HCT116 (cell line): ENCODE results near the gene CORO7. TPM values are rescaled to one million over a fixed set of nuclear protein-coding genes. Genes with fewer than 3 reads are reported as not detected.

Source experiments
- ATAC-seq: fragments of 200-7000 bp; cut with Tn5 transposase; 2 replicates; pipeline ENCODE4 v1.9.1; 2020; ENCODE audit warnings: mild to moderate bottlenecking, moderate library complexity
- BruUV-seq: library from RNA; stranded (reverse); fragments of 400-500 nt; replicated peaks from 2 replicates; lab custom pipeline; 2021; lab: Mats Ljungman, UMichigan
- CTCF ChIA-PET: fragments of 300-600 bp; sonication (Branson Sonifier 250); formaldehyde crosslinking; loops from one replicate; lab custom pipeline; 2021; ENCODE audit warnings: antibody characterized with exemption; lab: Charles Lee
- POLR2A ChIA-PET: fragments of 300-600, 350-600 bp; sonication (Branson Sonifier 250); formaldehyde crosslinking; loops from one replicate; lab custom pipeline; 2021; ENCODE audit warnings: antibody characterized with exemption; lab: Charles Lee
- RAD21 ChIA-PET, 2 experiments: fragments of 300-600 bp; sonication (Branson Sonifier 250); formaldehyde crosslinking; loops; one replicate each; lab custom pipeline; 2023; ENCODE audit warnings: low total read pairs in 2 of 2; ENCODE audit not compliant: uncharacterized antibody in 2 of 2, unreplicated experiment in 2 of 2, low non-redundant PET in 1 of 2; lab: Charles Lee
- DNase-seq: peaks from one replicate; pipeline ENCODE4 v3.0.0-alpha.2; 2010; ENCODE audit warnings: low read depth, low spot score
- H2AFZ ChIP-seq: fragments of 200-600 bp; shearing (Covaris generic), sonication (generic); 2 replicates; pipeline ENCODE4 v1.6.1; 2017; ENCODE audit warnings: low read depth, mixed run types, mixed read lengths, antibody characterized with exemption, low read length; ENCODE audit not compliant: poor library complexity, severe bottlenecking
- H3K27ac ChIP-seq: 2 replicates; pipeline ENCODE4 v1.5.1; 2012; ENCODE audit warnings: low read depth, low read length
- H3K27me3 ChIP-seq: fragments of 200-600 bp; sonication (generic); 2 replicates; pipeline ENCODE4 v1.6.1; 2016; ENCODE audit warnings: mixed run types, low read length, mixed read lengths; ENCODE audit not compliant: insufficient read depth
- H3K36me3 ChIP-seq, 2 experiments: fragments of 200-500 bp in 1 of 2; fragments of 200-600 bp in 1 of 2; sonication (Bioruptor generic) in 1 of 2; sonication (generic) in 1 of 2; 2 replicates each; pipeline versions ENCODE4 v1.5.1 to v1.6.1; 2014 to 2016; ENCODE audit warnings: low read length in 2 of 2, inconsistent platforms in 1 of 2, mixed read lengths in 1 of 2, mixed run types in 1 of 2; ENCODE audit not compliant: insufficient read depth in 2 of 2, control insufficient read depth in 1 of 2
- H3K4me1 ChIP-seq, 2 experiments: fragments of 200-600 bp in 1 of 2; sonication (generic) in 1 of 2; 2 replicates each; pipeline versions ENCODE4 v1.5.1 to v1.6.1; 2012 to 2017; ENCODE audit warnings: low read length in 2 of 2, inconsistent platforms in 1 of 2, mild to moderate bottlenecking in 1 of 2, mixed read lengths in 1 of 2, mixed run types in 1 of 2, moderate library complexity in 1 of 2; ENCODE audit not compliant: insufficient read depth in 2 of 2, control insufficient read depth in 1 of 2
- H3K4me2 ChIP-seq: fragments of 200-600 bp; sonication (generic); 2 replicates; pipeline ENCODE4 v1.6.1; 2017; ENCODE audit warnings: mixed run types, low read length, mixed read lengths
- H3K4me3 ChIP-seq, 2 experiments: fragments of 200-600 bp in 1 of 2; sonication (generic) in 1 of 2; replicated peaks in 1 of 2; 2 replicates each; pipeline ENCODE4 v1.5.1; 2011 to 2016; ENCODE audit warnings: low read length in 2 of 2, control low read depth in 1 of 2, low read depth in 1 of 2, mild to moderate bottlenecking in 1 of 2, mixed read lengths in 1 of 2, mixed run types in 1 of 2
- H3K79me2 ChIP-seq: fragments of 200-600 bp; sonication (generic); 2 replicates; pipeline ENCODE4 v1.6.1; 2017; ENCODE audit warnings: mild to moderate bottlenecking, mixed run types, low read length, moderate library complexity, mixed read lengths; ENCODE audit not compliant: insufficient read depth
- H3K9ac ChIP-seq: fragments of 200-600 bp; sonication (generic); 2 replicates; pipeline ENCODE4 v1.6.1; 2016; ENCODE audit warnings: low read length, mixed read lengths
- H3K9me2 ChIP-seq: fragments of 200-600 bp; sonication (generic), shearing (Covaris generic); 2 replicates; pipeline ENCODE4 v1.6.1; 2017; ENCODE audit warnings: mixed run types, mild to moderate bottlenecking, moderate library complexity; ENCODE audit not compliant: insufficient read depth
- H3K9me3 ChIP-seq, 2 experiments: fragments of 200-500 bp in 1 of 2; fragments of 200-600 bp in 1 of 2; sonication (Bioruptor generic) in 1 of 2; sonication (generic) in 1 of 2; 2 replicates each; pipeline ENCODE4 v1.6.1; 2014 to 2017; ENCODE audit warnings: low read length in 2 of 2, mixed read lengths in 2 of 2, inconsistent platforms in 1 of 2, low read depth in 1 of 2, mild to moderate bottlenecking in 1 of 2, mixed run types in 1 of 2, moderate library complexity in 1 of 2; ENCODE audit not compliant: control insufficient read depth in 1 of 2, insufficient read depth in 1 of 2
- H4K20me1 ChIP-seq: fragments of 200-600 bp; sonication (generic), shearing (Covaris generic); 2 replicates; pipeline ENCODE4 v1.6.1; 2017; ENCODE audit warnings: mixed run types, mild to moderate bottlenecking, moderate library complexity; ENCODE audit not compliant: insufficient read depth
- ATF3 ChIP-seq: IDR thresholded peaks from 2 replicates; pipeline ENCODE4 v1.6.1; 2012
- CBX3 ChIP-seq: IDR thresholded peaks from 2 replicates; pipeline ENCODE4 v1.6.1; 2012; ENCODE audit warnings: low read depth
- CEBPB ChIP-seq: IDR thresholded peaks from 2 replicates; pipeline ENCODE4 v1.6.1; 2012; ENCODE audit warnings: low read depth
- CTCF ChIP-seq, 3 experiments: fragments of 200-600 bp in 1 of 3; sonication (generic) in 1 of 3; IDR thresholded peaks in 2 of 3; conservative IDR thresholded peaks in 1 of 3; 2 replicates each; pipeline ENCODE4 v1.5.1; 2012 to 2017; ENCODE audit warnings: low read depth in 2 of 3, low read length in 2 of 3, antibody characterized with exemption in 1 of 3, borderline replicate concordance in 1 of 3, control low read depth in 1 of 3, mild to moderate bottlenecking in 1 of 3, mixed read lengths in 1 of 3, mixed run types in 1 of 3, moderate library complexity in 1 of 3; ENCODE audit not compliant: insufficient read depth in 1 of 3
- EGR1 ChIP-seq: IDR thresholded peaks from 2 replicates; pipeline ENCODE4 v1.6.1; 2012; ENCODE audit warnings: low read depth
- ELF1 ChIP-seq: IDR thresholded peaks from 2 replicates; pipeline ENCODE4 v1.6.1; 2012; ENCODE audit warnings: low read depth, borderline replicate concordance
- EZH2 ChIP-seq: fragments of 200-600 bp; sonication (generic); IDR thresholded peaks from 2 replicates; pipeline ENCODE4 v1.6.1; 2017; ENCODE audit warnings: antibody characterized with exemption, mixed run types
- EZH2phosphoT487 ChIP-seq: fragments of 200-600 bp; IDR thresholded peaks from 2 replicates; pipeline ENCODE4 v1.6.1; 2018; ENCODE audit warnings: antibody characterized with exemption, borderline replicate concordance
- FOSL1 ChIP-seq: IDR thresholded peaks from 2 replicates; pipeline ENCODE4 v1.6.1; 2012; ENCODE audit warnings: low read depth
- JUND ChIP-seq: IDR thresholded peaks from 2 replicates; pipeline ENCODE4 v1.6.1; 2012
- MAX ChIP-seq: IDR thresholded peaks from 2 replicates; pipeline ENCODE4 v1.6.1; 2012
- POLR2A ChIP-seq: IDR thresholded peaks from 2 replicates; pipeline ENCODE4 v1.7.0; 2011; ENCODE audit warnings: borderline replicate concordance; ENCODE audit not compliant: insufficient read depth, insufficient read length; ENCODE audit errors: extremely low read depth
- POLR2AphosphoS5 ChIP-seq: IDR thresholded peaks from 2 replicates; pipeline ENCODE4 v1.6.1; 2011; ENCODE audit warnings: mild to moderate bottlenecking, low read depth, low read length, moderate library complexity
- REST ChIP-seq: IDR thresholded peaks from 2 replicates; pipeline ENCODE4 v1.6.1; 2012; ENCODE audit warnings: low read depth
- SIN3A ChIP-seq: IDR thresholded peaks from 2 replicates; pipeline ENCODE4 v1.6.1; 2012; ENCODE audit warnings: low read depth
- SP1 ChIP-seq: IDR thresholded peaks from 2 replicates; pipeline ENCODE4 v1.6.1; 2012; ENCODE audit warnings: low read depth
- SRF ChIP-seq: IDR thresholded peaks from 2 replicates; pipeline ENCODE4 v1.6.1; 2012; ENCODE audit warnings: low read depth
- TCF7L2 ChIP-seq: IDR thresholded peaks from 2 replicates; pipeline ENCODE4 v1.7.0; 2011; ENCODE audit warnings: borderline replicate concordance, inconsistent platforms; ENCODE audit not compliant: insufficient read depth, insufficient read length; ENCODE audit errors: extremely low read depth
- YY1 ChIP-seq: IDR thresholded peaks from 2 replicates; pipeline ENCODE4 v1.6.1; 2011; ENCODE audit warnings: low read length, low read depth, moderate library complexity, mild to moderate bottlenecking; ENCODE audit not compliant: insufficient replicate concordance; ENCODE audit errors: extremely low read depth
- ZNF274 ChIP-seq: fragments of 200-500 bp; sonication (Bioruptor generic); IDR thresholded peaks from 2 replicates; pipeline ENCODE4 v1.6.1; 2014; ENCODE audit warnings: mild to moderate bottlenecking, low read depth, low read length, inconsistent platforms
- intact Hi-C: fragments of 100-400 bp; cut with micrococcal nuclease; formaldehyde crosslinking; loops from 2 replicates; pipeline ENCODE4 v1.10.0; 2022
- total RNA-seq: library from RNA; stranded (reverse); gene quantifications from one replicate; pipeline ENCODE4 v1.2.1, GENCODE V29; 2021; ENCODE audit not compliant: unreplicated experiment

The CORO7 gene
- total RNA-seq, 1 experiment from 2014 or later = 21.3 TPM

- intact Hi-C loops = no loop called here
- H3K9me2 ChIP-seq = no peaks in the 10 kb centered on the region
- H3K27me3 ChIP-seq = no peaks in the 10 kb centered on the region
- no peak overlapping the region; the same call in 1 of the 2 replicates for H3K27ac ChIP-seq
- H3K79me2 ChIP-seq = peaks cover 16% of the 10 kb centered on the region
- ChIA-PET POLR2A (no interaction called here), RAD21 (no interaction called here), CTCF (no interaction called here)
- H3K4me1 ChIP-seq = peaks cover 6 to 11% of the 10 kb centered on the region in 2 experiments; a peak in 3 of 4 replicates
- H2AFZ ChIP-seq = no peak overlapping the region
- no peak for TF ChIP-seq SIN3A
- no peak for TF ChIP-seq FOSL1
- no peak for TF ChIP-seq REST
- TF ChIP-seq POLR2AphosphoS5 = no peak
- no peak for TF ChIP-seq SRF
- no peak for TF ChIP-seq MAX
- no peak for TF ChIP-seq ATF3
- TF ChIP-seq YY1 = no peak
- TF ChIP-seq EZH2phosphoT487 = no peak
- no peak for TF ChIP-seq TCF7L2
- TF ChIP-seq CBX3 = no peak
- no peak for TF ChIP-seq SP1
- TF ChIP-seq EZH2 = no peak
- no peak for TF ChIP-seq ZNF274
- no peak for TF ChIP-seq CEBPB
- no peak for TF ChIP-seq ELF1
- TF ChIP-seq EGR1 = no peak
- no peak for TF ChIP-seq CTCF (IDR thresholded peaks at IDR 0.05 in 2 of 3, conservative IDR thresholded peaks at IDR 0.05 in 1 of 3; ENCODE audit: borderline replicate concordance in 1 of 3, insufficient read depth in 1 of 3, low read depth in 2 of 3, low read length in 2 of 3)
- TF ChIP-seq JUND = no peak
- TF ChIP-seq POLR2A = no peak
- no peak overlapping the region for H3K4me3 ChIP-seq
- H3K9me3 ChIP-seq = no peaks in the 10 kb centered on the region
- ATAC-seq (no peak), DNase-seq (no peak)
- no peak overlapping the region for H3K9ac ChIP-seq
- no TSS peak for BruUV-seq
- H3K36me3 ChIP-seq = no peaks in the 10 kb centered on the region; a peak in 1 of 4 replicates
- no peaks in the 10 kb centered on the region for H4K20me1 ChIP-seq
- H3K4me2 ChIP-seq = no peak overlapping the region
These were observed 4.7 kb downstream of the CORO7 start for GRCh38 chr16:4411684-4412083.
